ENCODE results near the gene LRP6. TPM values are rescaled to one million over a fixed set of nuclear protein-coding genes. Genes with fewer than 3 reads are reported as not detected.

LRP6 gene
- total RNA-seq, 8 experiments from 2014 or later, result 16.9 to 45.1 (median 39.1) TPM

DNA sequence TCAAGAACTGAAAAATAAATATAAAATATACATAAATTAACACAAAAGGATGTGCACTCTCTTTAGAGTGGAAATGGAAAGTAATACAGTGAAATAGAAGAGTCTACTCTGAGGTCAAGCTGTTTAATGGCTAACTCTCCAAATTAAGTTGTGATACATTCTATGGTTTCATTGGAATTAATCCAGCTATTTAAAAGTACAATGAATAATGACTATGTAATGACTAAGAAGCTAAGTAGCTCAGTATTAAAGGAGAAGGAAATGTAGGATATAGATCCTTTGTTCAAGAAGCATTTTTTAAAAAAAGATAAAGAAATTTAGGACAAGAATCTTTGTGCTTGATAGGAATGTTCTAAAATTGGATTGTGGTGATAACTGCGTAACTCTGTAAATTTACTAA lies 85.3 kb downstream of the LRP6 start:
- no peak for ATAC-seq (replicated peaks in 6 of 8)
- in situ Hi-C loops (cut with MboI; ENCODE audit: low pct_unique_long_range_greater_than_20kb in 2 of 9, low sequenced_read_pairs in 9 of 9, unreplicated experiment in 9 of 9), result no loop called here

GRCh38 chr12:12180575-12180974 lies 86.3 kb downstream of the LRP6 start:
- WGBS, 10 experiments, result 11 to 100% (median 91%) methylated on average over 1 of the region's 1 CpG; no CpG with 5 or more reads in 1 of the 10 experiments
- Histone ChIP-seq H3K4me1 (replicated peaks in 1 of 2) (peaks cover 15 to 16% of the 10 kb centered on the region in 2 donors), H3K27ac (no peak overlapping the region), H3K4me3 (no peak overlapping the region)
- peak in 1 of 8 experiments; percentile 47 for ATAC-seq (replicated peaks in 6 of 8)
- in situ Hi-C loops (cut with MboI; ENCODE audit: low pct_unique_long_range_greater_than_20kb in 2 of 9, low sequenced_read_pairs in 9 of 9, unreplicated experiment in 9 of 9), result no loop called here

More for the DNA sequence above, 85.3 kb downstream of the LRP6 start:
- 92 to 100% (median 100%) methylated on average over 1 of the region's 1 CpG; no CpG with 5 or more reads in 1 of the 10 experiments for WGBS, 10 experiments
- Histone ChIP-seq H3K4me3 (no peak overlapping the region), H3K27ac (no peak overlapping the region), H3K4me1 (replicated peaks in 1 of 2) (peaks cover 15 to 16% of the 10 kb centered on the region in 2 donors)

DNA sequence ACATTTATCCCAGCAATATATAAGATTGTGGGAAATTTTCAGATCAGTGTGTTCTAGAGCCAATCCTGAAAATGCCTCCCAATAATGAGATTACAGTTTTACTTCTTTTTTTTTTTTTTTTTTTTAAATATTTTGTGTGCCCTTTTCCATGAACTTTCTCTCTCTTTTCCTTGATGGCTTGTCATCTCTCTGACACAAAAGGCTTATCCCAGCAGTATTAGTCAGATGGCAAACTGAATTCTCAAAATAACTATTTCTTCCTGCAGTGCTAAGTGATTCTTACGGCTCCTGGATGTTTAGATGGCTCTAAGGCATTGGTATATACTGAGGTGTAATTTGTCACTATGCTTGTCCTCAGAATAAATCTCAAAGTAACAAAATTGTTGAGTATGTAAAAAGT lies 86.7 kb downstream of the LRP6 start:
- no peak overlapping the region for H3K4me3 ChIP-seq
- in situ Hi-C loops (cut with MboI; ENCODE audit: low pct_unique_long_range_greater_than_20kb in 2 of 9, low sequenced_read_pairs in 9 of 9, unreplicated experiment in 9 of 9), result no loop called here
- peak in 1 of 8 experiments; percentile 45 for ATAC-seq (replicated peaks in 6 of 8)
- 0 to 71% (median 46%) methylated on average over 1 of the region's 1 CpG; no CpG with 5 or more reads in 2 of the 10 experiments for WGBS, 10 experiments
- peaks cover 15 to 16% of the 10 kb centered on the region in 2 donors for H3K4me1 ChIP-seq (replicated peaks in 1 of 2)
- no peak overlapping the region for H3K27ac ChIP-seq

DNA sequence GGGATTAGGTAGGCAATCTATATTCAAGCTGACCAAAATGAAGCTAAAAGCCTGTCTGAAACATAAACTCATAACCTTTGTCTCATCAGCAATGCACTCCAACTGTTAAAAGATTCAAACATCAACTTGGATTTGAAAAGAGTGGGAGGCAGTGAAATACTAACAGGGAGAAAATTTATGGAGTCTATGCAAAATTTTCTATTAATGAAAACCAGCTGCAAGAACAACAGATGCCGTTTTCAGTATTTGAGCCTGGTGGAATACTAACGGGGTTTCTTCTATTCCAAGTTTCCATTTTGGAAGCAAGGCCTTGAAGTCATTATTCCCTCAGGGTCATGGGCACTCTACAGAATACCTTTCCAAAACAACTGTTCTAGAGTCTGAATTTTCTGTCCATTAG lies 88.3 kb downstream of the LRP6 start:
- in situ Hi-C loops (cut with MboI; ENCODE audit: low pct_unique_long_range_greater_than_20kb in 2 of 9, low sequenced_read_pairs in 9 of 9, unreplicated experiment in 9 of 9), result no loop called here
- 10 to 100% (median 89%) methylated on average over 2 of the region's 2 CpGs; no CpG with 5 or more reads in 3 of the 10 experiments for WGBS, 10 experiments
- Histone ChIP-seq H3K4me3 (no peak overlapping the region), H3K27ac (no peak overlapping the region), H3K4me1 (replicated peaks in 1 of 2) (peaks cover 7 to 14% of the 10 kb centered on the region in 2 donors)
- ATAC-seq (replicated peaks in 6 of 8), result peak in 3 of 8 experiments; percentile 26 to 59 (median 54)

GRCh38 chr12:12176402-12176801 lies 90.4 kb downstream of the LRP6 start:
- Histone ChIP-seq H3K4me1 (replicated peaks in 1 of 2) (no peaks in the 10 kb centered on the region), H3K4me3 (no peak overlapping the region), H3K27ac (no peak overlapping the region)
- no peak for ATAC-seq (replicated peaks in 6 of 8)
- in situ Hi-C loops (cut with MboI; ENCODE audit: low pct_unique_long_range_greater_than_20kb in 2 of 9, low sequenced_read_pairs in 9 of 9, unreplicated experiment in 9 of 9), result no loop called here
- 83 to 100% (median 100%) methylated on average over 1 to 3 of the region's 3 CpGs for WGBS, 10 experiments

DNA sequence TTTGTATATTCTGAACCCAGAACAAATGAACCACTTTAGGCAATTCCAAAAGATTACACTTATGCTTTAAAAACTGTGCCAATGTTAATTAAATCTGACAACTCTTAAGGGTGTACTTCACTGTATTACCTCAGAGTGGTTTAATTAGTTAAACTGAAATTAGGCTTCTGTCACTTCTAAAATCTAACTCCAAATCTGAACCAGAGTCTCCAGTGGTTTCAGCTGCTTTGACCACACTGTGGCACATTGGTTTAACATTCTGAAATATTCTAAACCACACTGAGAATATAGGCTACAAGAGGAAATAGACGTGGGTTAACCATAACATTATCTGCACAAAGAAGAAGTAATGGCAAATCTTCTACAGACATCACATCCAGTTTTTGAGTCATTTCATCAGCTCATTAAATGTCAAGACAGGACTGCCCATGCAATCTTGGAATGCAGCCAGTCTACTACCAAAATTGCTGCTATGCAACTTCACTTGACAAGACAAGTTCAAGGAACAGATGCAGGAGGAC lies 94.8 kb downstream of the LRP6 start:
- ATAC-seq (replicated peaks in 6 of 8), result peak in 2 of 8 experiments; percentile 64 to 70
- in situ Hi-C loops (cut with MboI; ENCODE audit: low pct_unique_long_range_greater_than_20kb in 2 of 9, low sequenced_read_pairs in 9 of 9, unreplicated experiment in 9 of 9), result no loop called here
- no peak overlapping the region for H3K4me3 ChIP-seq
- peaks cover 0 to 4% of the 10 kb centered on the region in 2 donors for H3K4me1 ChIP-seq (replicated peaks in 1 of 2)
- WGBS, 10 experiments, result 0 to 100% (median 75%) methylated on average over 1 of the region's 1 CpG; no CpG with 5 or more reads in 5 of the 10 experiments
- no peak overlapping the region for H3K27ac ChIP-seq

DNA sequence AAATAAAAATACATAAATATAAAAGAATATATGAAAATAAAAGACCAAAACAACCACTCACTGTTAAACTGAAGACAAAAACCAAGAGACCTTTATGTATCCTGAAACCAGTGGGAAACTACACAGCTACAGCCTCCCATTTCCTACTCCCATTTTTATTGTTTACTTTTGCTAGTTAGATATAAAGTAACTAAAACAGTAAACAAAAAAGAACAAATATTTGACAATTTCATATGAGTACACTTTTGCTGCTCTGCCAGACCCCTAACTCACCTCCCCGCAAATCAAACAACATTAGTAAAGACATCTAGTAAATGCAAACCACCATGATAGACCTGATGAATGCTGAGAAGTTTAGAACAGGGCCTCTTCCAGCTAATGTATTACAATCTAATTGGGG lies 99.0 kb downstream of the LRP6 start:
- in situ Hi-C loops (cut with MboI; ENCODE audit: low pct_unique_long_range_greater_than_20kb in 2 of 9, low sequenced_read_pairs in 9 of 9, unreplicated experiment in 9 of 9), result no loop called here
- 57 to 100% (median 100%) methylated on average over 1 of the region's 1 CpG for WGBS, 10 experiments
- Histone ChIP-seq H3K4me1 (replicated peaks in 1 of 2) (peaks cover 0 to 4% of the 10 kb centered on the region in 2 donors), H3K4me3 (no peak overlapping the region), H3K27ac (no peak overlapping the region)
- ATAC-seq (replicated peaks in 6 of 8), result no peak

GRCh38 chr12:12166751-12167150 lies 100.1 kb downstream of the LRP6 start:
- in situ Hi-C loops (cut with MboI; ENCODE audit: low pct_unique_long_range_greater_than_20kb in 2 of 9, low sequenced_read_pairs in 9 of 9, unreplicated experiment in 9 of 9), result no loop called here
- ATAC-seq (replicated peaks in 6 of 8), result no peak
- Histone ChIP-seq H3K27ac (no peak overlapping the region), H3K4me1 (replicated peaks in 1 of 2) (peaks cover 0 to 4% of the 10 kb centered on the region in 2 donors), H3K4me3 (no peak overlapping the region)

- in situ Hi-C loops (cut with MboI; ENCODE audit: low pct_unique_long_range_greater_than_20kb in 2 of 9, low sequenced_read_pairs in 9 of 9, unreplicated experiment in 9 of 9), result no loop called here
- no peak overlapping the region for H3K27ac ChIP-seq
- no peak overlapping the region for H3K4me3 ChIP-seq
- ATAC-seq (replicated peaks in 6 of 8), result no peak
- no peaks in the 10 kb centered on the region for H3K4me1 ChIP-seq (replicated peaks in 1 of 2)
- WGBS, 10 experiments, result 0 to 100% (median 92%) methylated on average over 1 of the region's 1 CpG; no CpG with 5 or more reads in 1 of the 10 experiments
These were observed 106.9 kb downstream of the LRP6 start for GRCh38 chr12:12159988-12160387.

DNA sequence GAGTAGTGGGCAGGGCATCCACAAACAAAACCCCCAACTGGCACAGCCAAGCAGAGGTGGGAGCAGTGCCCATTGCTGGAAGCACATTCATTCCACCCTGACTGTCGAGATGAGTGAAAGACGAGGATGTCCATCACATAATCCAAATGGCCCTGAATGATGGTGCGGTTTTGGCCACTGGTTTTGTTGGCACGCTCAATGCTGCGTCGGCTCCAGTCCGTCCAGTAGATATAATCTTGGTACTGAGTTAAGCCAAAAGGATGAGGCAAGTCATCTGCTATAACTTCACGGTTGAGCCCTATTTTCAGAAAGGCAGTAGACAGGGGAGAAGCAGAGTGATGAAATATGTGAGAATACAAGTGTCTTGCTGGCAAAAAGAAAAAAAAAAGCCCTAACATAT lies 108.0 kb downstream of the LRP6 start:
- no peak for ATAC-seq (replicated peaks in 6 of 8)
- no peak overlapping the region for H3K27ac ChIP-seq
- no peaks in the 10 kb centered on the region for H3K4me1 ChIP-seq (replicated peaks in 1 of 2)
- in situ Hi-C loops (cut with MboI; ENCODE audit: low pct_unique_long_range_greater_than_20kb in 2 of 9, low sequenced_read_pairs in 9 of 9, unreplicated experiment in 9 of 9), result no loop called here
- 82 to 100% (median 100%) methylated on average over 1 to 8 of the region's 8 CpGs; no CpG with 5 or more reads in 1 of the 10 experiments for WGBS, 10 experiments
- no peak overlapping the region for H3K4me3 ChIP-seq

DNA sequence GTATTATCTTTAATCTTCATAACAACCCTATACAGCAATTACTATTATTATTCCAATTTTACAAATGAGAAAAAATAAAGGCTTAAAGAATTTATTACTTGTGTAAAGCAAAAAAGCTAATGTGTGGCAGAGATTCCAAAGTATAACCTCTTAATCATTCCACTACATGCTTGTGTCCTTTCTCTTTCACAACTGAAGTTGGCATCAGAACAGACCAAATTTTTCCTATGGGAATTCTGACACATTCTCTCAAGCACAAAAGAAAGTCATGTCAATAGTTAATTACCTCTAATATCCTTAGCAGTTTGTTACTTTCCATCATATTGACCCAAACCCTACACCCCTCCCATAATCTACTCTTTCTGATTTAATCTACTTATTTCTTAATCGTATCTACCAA lies 109.4 kb downstream of the LRP6 start:
- H3K4me3 ChIP-seq, result no peak overlapping the region
- in situ Hi-C loops (cut with MboI; ENCODE audit: low pct_unique_long_range_greater_than_20kb in 2 of 9, low sequenced_read_pairs in 9 of 9, unreplicated experiment in 9 of 9), result no loop called here
- ATAC-seq (replicated peaks in 6 of 8), result no peak
- 100% methylated on average over 1 of the region's 1 CpG; no CpG with 5 or more reads in 1 of the 10 experiments for WGBS, 10 experiments
- no peak overlapping the region for H3K27ac ChIP-seq
- H3K4me1 ChIP-seq (replicated peaks in 1 of 2), result no peaks in the 10 kb centered on the region

DNA sequence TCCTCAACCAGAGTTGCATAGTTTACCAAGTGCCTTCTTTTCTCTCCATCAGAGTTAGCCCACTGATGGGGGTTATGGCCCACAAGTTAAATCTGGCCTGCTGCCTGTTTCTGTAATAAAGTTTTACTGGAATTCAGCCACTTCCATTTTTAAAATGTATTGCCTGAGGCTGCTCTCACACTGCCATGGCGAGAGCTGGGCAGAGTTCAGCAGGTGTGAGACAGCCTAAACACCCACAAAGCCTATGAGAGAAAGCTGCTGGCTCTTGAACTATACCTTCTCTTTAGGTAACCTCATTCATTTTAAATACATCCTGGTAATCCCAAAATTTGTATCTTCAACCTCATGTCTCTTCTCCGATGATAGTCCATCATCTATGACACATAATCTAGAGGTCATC lies 110.0 kb downstream of the LRP6 start:
- WGBS, 10 experiments, result 80 to 100% (median 92%) methylated on average over 1 to 2 of the region's 2 CpGs; no CpG with 5 or more reads in 2 of the 10 experiments
- Histone ChIP-seq H3K4me1 (replicated peaks in 1 of 2) (no peaks in the 10 kb centered on the region), H3K4me3 (no peak overlapping the region), H3K27ac (no peak overlapping the region)
- ATAC-seq (replicated peaks in 6 of 8), result peak in 1 of 8 experiments; percentile 82
- in situ Hi-C loops (cut with MboI; ENCODE audit: low pct_unique_long_range_greater_than_20kb in 2 of 9, low sequenced_read_pairs in 9 of 9, unreplicated experiment in 9 of 9), result no loop called here

DNA sequence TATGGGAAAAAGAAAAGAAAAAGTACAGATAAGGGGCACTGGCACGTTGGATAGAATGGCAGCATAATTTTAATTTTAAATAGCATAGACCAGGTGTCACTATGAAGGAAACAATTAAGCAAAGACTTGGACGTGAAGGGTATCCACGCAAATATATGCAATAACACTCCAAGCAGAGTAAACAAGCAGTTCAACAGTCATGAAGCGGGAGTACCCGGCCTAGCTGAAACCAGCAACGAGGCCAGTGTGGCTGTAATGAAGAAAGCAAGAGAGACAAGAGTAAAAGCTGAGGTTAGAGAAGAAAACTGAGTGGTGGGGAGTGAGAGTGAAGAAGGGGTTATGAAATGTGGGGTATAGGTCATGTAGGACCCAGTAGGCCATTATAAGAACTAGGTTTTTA lies 110.7 kb downstream of the LRP6 start:
- H3K27ac ChIP-seq, result no peak overlapping the region
- in situ Hi-C loops (cut with MboI; ENCODE audit: low pct_unique_long_range_greater_than_20kb in 2 of 9, low sequenced_read_pairs in 9 of 9, unreplicated experiment in 9 of 9), result no loop called here
- H3K4me3 ChIP-seq, result no peak overlapping the region
- ATAC-seq (replicated peaks in 6 of 8), result no peak
- 74 to 100% (median 93%) methylated on average over 2 to 6 of the region's 6 CpGs; no CpG with 5 or more reads in 1 of the 10 experiments for WGBS, 10 experiments
- H3K4me1 ChIP-seq (replicated peaks in 1 of 2), result no peaks in the 10 kb centered on the region

DNA sequence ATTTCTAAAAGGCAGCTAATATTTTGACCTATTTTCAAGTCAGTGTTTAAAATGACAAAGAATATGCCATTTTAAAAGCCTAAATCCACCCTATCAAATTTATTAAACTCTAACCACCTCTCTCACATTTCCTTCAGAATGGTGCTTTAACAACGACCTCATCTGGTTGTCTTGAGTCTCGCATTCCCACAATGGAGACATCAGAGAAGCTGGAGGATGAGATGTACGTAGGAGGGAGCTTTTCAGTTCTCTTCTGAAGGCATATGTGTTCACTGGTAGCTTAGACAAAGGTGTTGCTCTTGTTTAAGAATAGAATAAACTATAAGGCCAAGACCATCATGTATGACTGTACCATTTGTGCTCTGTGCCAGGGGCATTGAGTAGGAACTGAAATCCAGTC lies 113.2 kb downstream of the LRP6 start:
- Histone ChIP-seq H3K27ac (no peak overlapping the region), H3K4me1 (replicated peaks in 1 of 2) (no peaks in the 10 kb centered on the region), H3K4me3 (no peak overlapping the region)
- ATAC-seq (replicated peaks in 6 of 8), result no peak
- in situ Hi-C loops (cut with MboI; ENCODE audit: low pct_unique_long_range_greater_than_20kb in 2 of 9, low sequenced_read_pairs in 9 of 9, unreplicated experiment in 9 of 9), result no loop called here
- 64 to 100% (median 89%) methylated on average over 1 to 3 of the region's 3 CpGs; no CpG with 5 or more reads in 3 of the 10 experiments for WGBS, 10 experiments
